Measurements from ENCODE around the gene ANKRD42. TPM values are rescaled to one million over a fixed set of nuclear protein-coding genes. Genes with fewer than 3 reads are reported as not detected.

The ANKRD42 gene
- total and polyA plus RNA-seq, 9 of the 15 experiments (the other 6 are each of a cell fraction or from before 2014, with no cell fraction given): 2.8 to 9.1 (median 6.1) TPM

GRCh38 chr11:83195649-83196048 is 2.1 kb downstream of the ANKRD42 start:
- no TSS peak for BruUV-seq (replicated peaks)
- DNase-seq (ENCODE audit: extremely low read depth in 1 of 4, low spot score in 3 of 4) (no peak), ATAC-seq (no peak), FAIRE-seq (no peak)
- Histone ChIP-seq H3K9me3 (replicated peaks; ENCODE audit: control insufficient read depth, insufficient read depth, low read depth, low read length) (no peaks in the 10 kb centered on the region), H3K9me1 (ENCODE audit: control insufficient read depth, insufficient read depth, low read length) (no peaks in the 10 kb centered on the region), H4K20me1 (replicated peaks; ENCODE audit: control insufficient read depth, insufficient read depth, low read length) (no peaks in the 10 kb centered on the region), H3K36me3 (ENCODE audit: control insufficient read depth, insufficient read depth, low read length) (peaks cover 26% of the 10 kb centered on the region), H3K9ac (ENCODE audit: insufficient read depth in 1 of 2, low read depth in 2 of 2, low read length in 2 of 2) (no peak overlapping the region; a peak in 1 of 4 replicates), H3K27ac (ENCODE audit: extremely low read depth, low read depth, low read length) (no peak overlapping the region), H3K4me3 (no peak overlapping the region; the same call in 1 of the 2 replicates), H3K27me3 (ENCODE audit: control insufficient read depth in 2 of 2, insufficient read depth in 2 of 2, low read length in 2 of 2) (no peaks in the 10 kb centered on the region), H3K79me2 (ENCODE audit: control insufficient read depth, insufficient read depth, low read length) (peaks cover 29% of the 10 kb centered on the region), H2AFZ (ENCODE audit: low read depth, low read length) (peak overlapping the region; percentile 94), H3K4me2 (ENCODE audit: insufficient read depth, low read length) (peak overlapping the region; percentile 94), H3K4me1 (replicated peaks in 1 of 2; ENCODE audit: control insufficient read depth in 2 of 2, insufficient read depth in 2 of 2, low read length in 2 of 2) (peaks cover 8 to 10% of the 10 kb centered on the region in 2 experiments; a peak in 3 of 5 replicates)
- intact Hi-C loops (cut with micrococcal nuclease): loop anchor here (10.0 kb wide), 1 partner anchor 291 kb away; the partner anchor contains the start of genes DDIAS and PRCP
- 66% methylated on average over 5 of the region's 8 CpGs for WGBS (ENCODE audit: insufficient coverage, low coverage, missing lambda C conversion rate)
- CTCF ChIA-PET (ENCODE audit: low intra/inter-chr PET ratio): no interaction called here
- in situ Hi-C loops (cut with MboI): no loop called here
- POLR2A ChIA-PET: no interaction called here
- TF ChIP-seq ZNF518B (CRISPR knock-in tag; IDR thresholded peaks at IDR 0.05) (no peak), BCLAF1 (IDR thresholded peaks at IDR 0.05; ENCODE audit: borderline replicate concordance in 1 of 2, control insufficient read depth in 1 of 2, low read depth in 2 of 2, low read length in 1 of 2) (no peak), FOXJ2 (tag; IDR thresholded peaks at IDR 0.05) (no peak), RFX1 (IDR thresholded peaks at IDR 0.05) (0 out of 2 replicates have a peak, but pooled peaks have one; percentile 14), ZNF384 (IDR thresholded peaks at IDR 0.05; ENCODE audit: low read depth, low read length) (peak; percentile 56), SAFB2 (IDR thresholded peaks at IDR 0.05; ENCODE audit: borderline replicate concordance, low read depth, low read length, severe bottlenecking) (no peak), CHD4 (IDR thresholded peaks at IDR 0.05; ENCODE audit: insufficient read depth, insufficient replicate concordance, low read depth, low read length, poor library complexity, severe bottlenecking) (no peak)
- TF ChIP-seq, protein P1, sequence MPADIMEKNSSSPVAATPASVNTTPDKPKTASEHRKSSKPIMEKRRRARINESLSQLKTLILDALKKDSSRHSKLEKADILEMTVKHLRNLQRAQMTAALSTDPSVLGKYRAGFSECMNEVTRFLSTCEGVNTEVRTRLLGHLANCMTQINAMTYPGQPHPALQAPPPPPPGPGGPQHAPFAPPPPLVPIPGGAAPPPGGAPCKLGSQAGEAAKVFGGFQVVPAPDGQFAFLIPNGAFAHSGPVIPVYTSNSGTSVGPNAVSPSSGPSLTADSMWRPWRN (IDR thresholded peaks at IDR 0.05; ENCODE audit: low read depth): no peak
- TF ChIP-seq, protein P2, sequence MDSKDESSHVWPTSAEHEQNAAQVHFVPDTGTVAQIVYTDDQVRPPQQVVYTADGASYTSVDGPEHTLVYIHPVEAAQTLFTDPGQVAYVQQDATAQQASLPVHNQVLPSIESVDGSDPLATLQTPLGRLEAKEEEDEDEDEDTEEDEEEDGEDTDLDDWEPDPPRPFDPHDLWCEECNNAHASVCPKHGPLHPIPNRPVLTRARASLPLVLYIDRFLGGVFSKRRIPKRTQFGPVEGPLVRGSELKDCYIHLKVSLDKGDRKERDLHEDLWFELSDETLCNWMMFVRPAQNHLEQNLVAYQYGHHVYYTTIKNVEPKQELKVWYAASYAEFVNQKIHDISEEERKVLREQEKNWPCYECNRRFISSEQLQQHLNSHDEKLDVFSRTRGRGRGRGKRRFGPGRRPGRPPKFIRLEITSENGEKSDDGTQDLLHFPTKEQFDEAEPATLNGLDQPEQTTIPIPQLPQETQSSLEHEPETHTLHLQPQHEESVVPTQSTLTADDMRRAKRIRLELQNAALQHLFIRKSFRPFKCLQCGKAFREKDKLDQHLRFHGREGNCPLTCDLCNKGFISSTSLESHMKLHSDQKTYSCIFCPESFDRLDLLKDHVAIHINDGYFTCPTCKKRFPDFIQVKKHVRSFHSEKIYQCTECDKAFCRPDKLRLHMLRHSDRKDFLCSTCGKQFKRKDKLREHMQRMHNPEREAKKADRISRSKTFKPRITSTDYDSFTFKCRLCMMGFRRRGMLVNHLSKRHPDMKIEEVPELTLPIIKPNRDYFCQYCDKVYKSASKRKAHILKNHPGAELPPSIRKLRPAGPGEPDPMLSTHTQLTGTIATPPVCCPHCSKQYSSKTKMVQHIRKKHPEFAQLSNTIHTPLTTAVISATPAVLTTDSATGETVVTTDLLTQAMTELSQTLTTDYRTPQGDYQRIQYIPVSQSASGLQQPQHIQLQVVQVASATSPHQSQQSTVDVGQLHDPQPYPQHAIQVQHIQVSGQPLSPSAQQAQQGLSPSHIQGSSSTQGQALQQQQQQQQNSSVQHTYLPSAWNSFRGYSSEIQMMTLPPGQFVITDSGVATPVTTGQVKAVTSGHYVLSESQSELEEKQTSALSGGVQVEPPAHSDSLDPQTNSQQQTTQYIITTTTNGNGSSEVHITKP (IDR thresholded peaks at IDR 0.05; ENCODE audit: partially characterized antibody): peak; percentile 97
